ENCODE results near the gene KCNQ1.

KCNQ1 gene

DNA sequence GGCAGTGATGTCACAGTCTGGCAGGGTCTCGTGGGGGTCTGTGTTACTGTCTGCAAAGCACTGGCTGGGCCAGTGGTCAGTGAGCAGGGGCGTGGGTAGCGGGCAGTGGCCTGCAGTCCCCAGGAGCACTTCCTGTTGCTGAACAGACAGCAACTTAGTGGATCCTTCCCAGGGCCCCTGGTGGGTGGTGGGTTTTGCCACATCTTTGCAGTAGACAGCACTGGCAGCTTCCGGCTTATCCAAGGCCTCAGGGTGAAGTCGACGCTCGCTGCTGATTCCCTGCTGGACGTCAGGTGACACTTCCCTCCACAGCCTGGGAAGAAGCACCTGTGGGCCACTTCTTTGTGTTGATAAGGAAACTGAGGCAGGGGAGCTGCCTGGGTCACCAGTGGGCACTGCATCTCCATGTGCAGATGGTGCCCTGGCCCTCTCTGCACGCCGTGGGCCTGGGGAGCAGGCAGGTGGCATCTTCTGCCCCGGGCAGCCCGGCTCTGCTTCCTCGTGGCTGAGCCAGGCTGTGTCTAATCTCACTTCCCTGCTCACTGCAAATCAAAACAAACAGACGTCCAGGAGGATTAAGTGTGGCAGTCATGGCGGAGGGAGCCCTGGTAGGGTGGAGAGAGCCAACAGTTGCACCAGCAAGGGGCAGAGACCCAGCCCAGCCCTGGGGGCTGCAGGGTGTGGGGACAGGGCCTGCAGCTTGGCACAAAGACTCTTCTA lies 79.8 kb downstream of the KCNQ1 start:
- no peak for DNase-seq

DNA sequence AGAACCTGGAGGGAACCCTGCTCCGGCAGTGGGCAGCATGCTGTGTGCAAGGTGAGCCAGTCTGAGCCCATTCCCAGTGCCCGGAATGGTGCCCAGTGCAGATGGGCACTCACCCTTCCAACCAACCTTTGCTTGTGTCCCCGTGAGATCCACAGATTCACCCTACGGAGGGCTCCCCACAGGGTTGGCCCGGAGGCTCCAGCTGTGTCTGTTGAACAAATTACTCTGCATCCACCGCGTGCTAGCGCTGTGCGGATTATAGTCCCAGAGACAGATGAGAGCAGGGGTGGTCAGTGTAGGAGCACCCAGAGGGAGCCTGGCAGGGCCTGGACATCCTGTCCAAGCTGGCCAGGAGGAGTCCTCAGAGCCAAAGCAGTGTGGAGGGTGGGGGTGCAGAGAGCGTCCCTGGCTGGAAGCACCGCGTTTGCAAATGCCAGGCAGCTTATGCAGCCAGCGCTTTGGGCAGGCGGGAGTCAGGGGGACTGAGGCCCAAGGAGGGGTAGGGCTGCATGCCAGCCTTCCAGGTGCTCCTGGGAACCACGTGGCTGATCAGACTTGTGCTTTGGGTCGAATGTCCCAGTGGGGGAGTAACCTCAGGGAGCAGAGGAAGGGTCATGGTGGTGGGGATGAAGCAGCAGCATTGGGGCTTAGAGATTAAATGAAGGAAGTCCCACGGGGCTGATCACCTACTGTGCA lies 80.5 kb downstream of the KCNQ1 start:
- peak in 1 of 3 experiments; percentile 21 for DNase-seq

DNA sequence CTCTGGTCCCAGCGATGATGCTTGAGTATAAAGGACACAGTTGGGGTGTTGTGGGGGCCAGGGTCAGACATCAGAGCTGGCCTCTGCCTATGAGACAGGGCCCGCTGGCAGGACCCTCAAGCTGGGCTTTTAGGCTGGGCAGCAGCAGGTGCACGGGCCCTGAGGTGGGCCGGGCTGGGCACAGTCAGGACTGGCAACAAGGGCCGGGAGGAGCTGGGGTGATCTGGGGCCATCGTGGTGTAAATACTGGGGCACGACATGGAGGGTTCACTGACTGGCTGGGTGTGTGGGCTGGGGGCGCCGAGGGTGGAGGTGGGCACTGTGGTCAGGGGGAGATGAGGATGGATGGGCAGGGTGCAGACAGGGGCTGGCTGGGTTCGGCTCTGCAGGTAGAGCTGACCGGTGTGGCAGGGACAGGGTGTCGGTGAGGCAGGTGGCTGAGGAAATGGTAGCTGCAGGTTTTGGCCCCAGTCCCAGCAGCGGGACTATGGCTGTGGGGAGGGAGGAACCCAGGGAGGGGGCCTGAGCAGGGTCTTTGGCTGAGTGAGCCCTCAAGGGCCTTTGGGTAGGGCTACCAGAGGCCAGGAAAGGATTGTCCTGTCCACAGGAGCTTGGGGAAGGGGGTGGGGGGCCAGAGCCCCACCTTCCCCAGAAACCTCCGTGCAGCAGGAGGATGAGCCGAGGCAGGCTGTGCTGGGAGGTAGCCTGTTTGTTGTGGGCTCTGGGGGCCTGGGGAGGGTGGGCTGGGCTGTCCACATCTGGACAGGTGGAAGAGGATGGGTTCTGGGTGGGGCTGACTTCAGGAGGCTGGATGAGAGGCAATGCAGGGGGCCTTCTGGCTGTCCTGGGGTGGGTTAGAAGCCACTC lies 81.4 kb downstream of the KCNQ1 start:
- DNase-seq, result no peak

DNA sequence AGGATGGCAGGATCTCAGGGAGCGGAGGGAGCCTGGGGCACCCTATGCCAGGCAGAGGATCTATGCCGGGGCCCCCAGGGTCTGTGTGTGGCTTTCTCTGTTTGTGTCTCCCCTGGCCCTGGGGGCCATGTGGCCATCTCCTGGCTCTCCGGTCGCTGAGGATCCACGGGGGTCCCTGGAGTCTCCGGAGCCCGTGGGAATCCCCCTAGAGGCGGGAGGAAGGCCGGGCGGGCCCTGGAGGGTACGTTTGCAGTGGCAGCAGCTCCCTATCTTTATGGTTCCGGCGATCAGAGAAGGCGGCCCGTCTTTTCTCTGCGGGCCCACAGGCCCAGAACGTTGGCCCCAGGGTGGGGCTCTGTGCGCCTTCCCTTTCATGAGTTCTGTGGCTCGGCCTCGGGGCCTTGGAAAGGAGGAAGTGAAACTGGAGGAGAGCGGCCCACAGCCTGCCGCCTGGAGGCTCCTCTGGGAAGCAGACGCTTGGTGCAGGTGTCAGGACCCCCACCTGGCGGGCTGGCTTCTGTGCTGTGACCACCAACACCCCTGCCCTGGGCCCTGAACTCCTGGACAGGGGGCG lies 82.1 kb downstream of the KCNQ1 start:
- no peak for DNase-seq

DNA sequence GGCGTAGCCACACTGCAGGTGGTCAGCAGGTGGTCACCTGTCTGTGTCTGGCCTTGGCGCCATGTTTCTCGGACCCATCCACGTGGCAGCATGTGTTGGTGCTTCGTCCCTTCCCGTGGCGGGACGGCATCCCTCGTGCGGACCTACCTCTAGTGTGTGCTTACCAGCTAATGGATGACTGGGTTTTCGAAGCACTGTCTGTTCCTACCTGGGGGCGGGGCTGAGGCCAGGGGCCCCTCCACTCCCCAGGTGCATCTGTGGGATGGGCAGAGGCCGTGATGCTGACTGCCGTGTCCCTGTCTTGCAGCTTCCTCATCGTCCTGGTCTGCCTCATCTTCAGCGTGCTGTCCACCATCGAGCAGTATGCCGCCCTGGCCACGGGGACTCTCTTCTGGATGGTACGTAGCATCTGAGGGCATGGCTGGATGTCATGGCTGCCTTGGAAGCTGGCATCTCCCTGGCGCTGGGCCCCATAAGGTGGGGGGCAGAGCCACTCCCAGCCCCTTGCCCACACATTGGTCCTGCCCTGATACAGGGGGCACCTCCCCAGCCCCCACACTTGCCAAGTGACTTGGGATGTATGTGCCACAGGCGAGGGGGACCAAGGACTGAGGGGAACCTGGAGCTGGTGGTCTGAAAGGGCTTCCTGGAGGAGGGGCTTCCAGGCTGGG lies 82.9 kb downstream of the KCNQ1 start:
- DNase-seq, result no peak

DNA sequence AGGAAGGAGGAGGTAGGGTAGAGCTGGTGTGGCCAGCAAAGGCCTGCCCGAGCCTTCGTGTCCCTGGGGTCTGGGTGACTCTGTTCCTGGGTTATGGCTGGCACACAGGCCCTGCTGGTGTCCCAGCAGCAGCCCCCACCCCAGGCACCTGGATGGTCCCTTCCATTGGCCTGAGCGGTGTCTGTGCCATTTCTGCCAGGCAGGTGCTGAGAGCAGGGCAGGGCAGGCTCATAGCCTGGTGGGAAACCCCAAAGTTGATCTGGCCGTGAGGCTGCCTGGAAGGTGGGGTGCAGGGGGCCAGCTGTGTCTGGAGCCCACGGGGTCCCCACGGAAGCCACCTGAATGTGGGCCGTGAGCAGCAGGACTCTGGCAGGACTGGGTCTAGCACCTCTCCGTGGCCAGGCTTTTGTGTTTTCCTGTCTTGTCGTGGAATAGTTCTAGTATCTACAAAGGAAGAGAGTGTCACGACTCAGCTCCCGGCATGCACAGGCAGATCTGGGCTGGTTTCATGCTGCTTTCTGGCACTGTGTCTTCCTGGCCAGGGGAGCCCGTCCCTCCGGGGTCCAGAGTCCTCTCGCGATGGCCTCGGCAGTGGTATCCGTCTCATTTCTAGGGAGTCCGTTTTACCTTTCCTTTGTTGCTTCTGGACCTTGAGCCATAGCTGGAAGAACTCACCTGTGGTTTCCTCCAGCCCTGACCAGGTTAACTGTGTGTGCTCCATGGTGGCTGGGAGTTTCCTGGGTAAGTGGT lies 83.7 kb downstream of the KCNQ1 start:
- no peak for DNase-seq

- no peak for DNase-seq
These were observed 84.4 kb downstream of the KCNQ1 start for GRCh38 chr11:2529173-2529572.

DNA sequence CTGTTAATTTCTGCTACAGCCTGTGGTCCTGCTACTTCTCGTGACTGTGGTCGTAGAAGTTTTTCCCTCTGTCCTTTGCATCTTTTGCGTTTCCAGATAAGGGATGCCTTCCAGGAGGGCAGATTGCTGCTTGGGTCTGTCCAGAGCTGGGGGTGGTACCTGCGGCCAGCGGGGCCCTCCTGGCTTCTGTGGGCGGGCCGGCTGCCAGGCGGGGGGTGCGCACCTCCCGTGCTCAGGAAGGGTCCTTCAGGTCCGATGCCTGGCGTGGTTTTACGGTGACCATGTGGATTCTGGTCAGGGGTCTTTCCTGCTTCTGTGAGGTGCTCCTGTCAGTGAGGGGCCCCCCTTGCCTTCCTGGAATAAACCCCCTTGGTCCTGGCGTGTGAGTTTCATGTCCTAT lies 84.8 kb downstream of the KCNQ1 start:
- DNase-seq, result no peak

DNA sequence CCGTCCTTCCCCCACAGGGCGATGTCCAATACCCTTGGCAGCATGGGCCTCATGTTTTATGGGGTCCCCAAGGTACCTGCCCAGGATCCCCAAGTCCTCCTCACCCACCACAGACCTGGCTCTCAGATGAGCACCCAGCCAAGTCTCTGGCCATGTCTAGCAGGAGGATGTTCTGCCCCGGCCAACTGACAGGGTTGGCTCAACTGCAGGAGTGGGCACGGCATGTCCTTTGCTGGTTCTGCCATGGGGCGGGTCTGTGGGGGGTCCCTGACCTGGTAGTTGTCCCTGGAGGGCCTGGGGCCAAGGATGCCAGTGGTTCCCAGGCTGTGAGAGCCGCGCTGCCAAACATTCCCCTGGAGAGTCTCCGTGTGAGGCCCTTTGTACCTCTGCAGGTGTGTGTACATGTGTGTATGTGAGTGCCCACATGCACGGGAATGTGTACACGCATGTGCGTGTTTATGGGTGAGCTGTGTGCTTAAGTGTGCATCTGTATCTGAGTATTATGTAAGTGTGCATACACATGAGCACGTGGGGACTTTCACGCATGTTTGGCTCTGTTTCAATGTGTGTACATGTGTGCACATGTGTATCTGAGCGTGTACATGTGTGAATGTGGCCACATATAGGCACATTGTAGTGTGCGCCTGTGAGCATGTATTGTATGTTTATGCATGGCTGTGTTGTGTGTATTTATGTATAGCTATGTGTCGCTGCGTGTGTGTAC lies 85.5 kb downstream of the KCNQ1 start:
- DNase-seq, result no peak

DNA sequence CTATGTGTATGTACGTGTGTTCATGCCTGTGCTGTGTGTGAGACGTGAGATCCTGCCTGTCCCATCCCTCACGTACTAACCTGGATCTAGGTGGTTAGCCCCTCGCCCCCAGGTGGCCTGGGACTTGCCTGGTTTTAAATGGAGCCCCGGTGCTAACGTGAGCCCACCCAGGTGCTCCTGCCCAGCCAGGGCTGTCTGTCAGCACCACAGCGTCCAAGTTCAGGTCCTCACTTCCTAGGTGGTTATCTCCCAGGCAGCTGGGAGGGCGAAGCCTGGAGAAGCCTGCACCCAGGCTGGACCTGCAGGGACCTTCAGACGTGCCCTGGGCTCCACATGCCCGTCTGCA lies 86.0 kb downstream of the KCNQ1 start:
- no peak for DNase-seq

DNA sequence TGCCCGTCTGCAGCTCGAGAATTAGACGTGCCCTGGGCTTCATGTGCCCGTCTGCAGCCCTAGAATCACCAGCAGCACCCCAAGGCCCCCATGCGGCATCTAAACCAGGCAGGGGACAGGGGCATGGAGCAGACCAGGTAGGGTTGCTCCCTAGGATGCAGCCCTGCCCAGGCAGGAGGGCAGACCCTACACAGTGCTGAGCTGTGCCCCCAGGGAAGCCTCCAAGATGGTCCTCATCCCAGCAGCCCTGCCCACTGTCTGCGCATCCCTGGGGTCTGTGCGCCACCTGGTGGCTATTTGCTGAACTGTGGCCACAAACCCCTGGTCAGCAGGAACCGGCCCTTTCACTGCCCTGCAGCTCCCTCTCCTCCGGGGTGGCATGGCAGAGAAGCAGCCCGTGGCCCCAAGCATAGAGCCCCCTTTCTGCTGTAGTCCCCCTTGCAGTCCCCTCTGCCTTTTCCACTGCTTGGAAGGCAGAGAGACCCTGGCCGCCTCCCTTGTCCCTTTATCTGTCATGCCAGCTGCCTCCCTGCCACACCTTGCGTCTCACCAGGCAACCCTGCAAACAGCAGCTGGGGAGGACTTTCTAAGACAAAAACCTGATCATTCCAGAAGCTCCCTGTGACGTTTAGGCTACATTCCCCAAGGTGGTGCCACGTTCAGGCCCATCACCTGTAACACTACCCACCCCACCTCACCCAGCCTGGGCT lies 86.6 kb downstream of the KCNQ1 start:
- DNase-seq, result peak; percentile 26 to 74 (median 65)

GRCh38 chr11:2531987-2532703 lies 87.3 kb downstream of the KCNQ1 start:
- DNase-seq, result no peak

DNA sequence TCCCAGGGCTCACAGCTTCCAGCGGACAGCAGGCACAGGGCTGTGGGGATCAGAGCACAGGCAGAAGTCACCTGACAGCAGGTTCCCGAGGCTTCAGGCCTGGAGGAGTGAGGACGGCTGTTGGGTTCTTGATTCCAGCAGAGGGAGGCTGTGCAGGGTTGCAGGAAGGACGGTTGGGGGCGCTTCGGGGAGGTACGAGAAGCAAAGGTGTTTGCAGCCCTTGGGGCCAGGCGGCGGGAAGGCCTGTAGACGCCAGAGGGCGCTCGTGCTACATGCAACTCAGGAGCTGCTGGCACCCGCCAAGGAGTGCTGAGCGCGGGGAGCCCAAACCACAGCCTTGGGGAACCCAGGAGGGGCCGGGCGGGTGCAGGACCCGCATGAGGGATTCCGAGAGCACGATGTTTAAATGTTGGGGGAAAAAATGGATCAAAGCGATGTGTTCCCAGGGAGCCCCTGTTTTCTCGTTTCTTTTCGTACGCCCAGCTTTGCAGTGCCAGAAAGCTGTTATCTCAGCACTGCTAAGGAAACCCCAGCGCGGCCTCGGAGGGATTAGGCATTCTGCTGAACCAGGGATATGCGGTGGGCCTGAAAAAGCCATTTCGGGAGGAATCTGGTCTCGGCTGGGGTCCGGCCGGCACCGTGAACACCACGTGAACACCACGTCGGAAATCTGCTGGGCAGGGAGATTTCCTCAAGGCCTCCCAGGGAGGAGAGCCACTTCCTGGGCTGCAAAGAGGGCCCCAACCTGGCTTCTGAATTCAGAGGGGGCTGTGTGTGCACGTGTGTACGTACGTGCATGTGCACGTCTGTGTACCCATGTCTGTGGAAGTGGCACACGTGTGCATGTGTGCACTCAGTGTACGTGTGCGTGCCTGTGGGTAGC lies 88.1 kb downstream of the KCNQ1 start:
- peak; percentile 75 to 90 (median 77) for DNase-seq

GRCh38 chr11:2533587-2534133 lies 88.9 kb downstream of the KCNQ1 start:
- DNase-seq, result peak in 1 of 3 experiments; percentile 13

- no peak for DNase-seq
These were observed 89.5 kb downstream of the KCNQ1 start for GRCh38 chr11:2534134-2534956.

GRCh38 chr11:2534957-2535672 lies 90.3 kb downstream of the KCNQ1 start:
- no peak for DNase-seq
